Measurements from ENCODE around the gene CCR5AS.

Gene CCR5AS

GRCh38 chr3:46356276-46356675 lies 50.6 kb downstream of the CCR5AS start:
- Histone ChIP-seq H2BK12ac (ENCODE audit: insufficient read length, low read depth, low read length) (no peak overlapping the region), H4K5ac (ENCODE audit: insufficient read length, low read depth, low read length) (no peak overlapping the region), H4K91ac (ENCODE audit: insufficient read length, low read depth, low read length) (no peak overlapping the region), H2BK15ac (ENCODE audit: low read depth, low read length) (no peak overlapping the region), H3K14ac (ENCODE audit: insufficient read depth, low read length) (no peak overlapping the region), H2AFZ (ENCODE audit: low read length) (no peak overlapping the region), H3K56ac (ENCODE audit: insufficient read length, low read depth, low read length) (no peak overlapping the region), H3K9me3 (ENCODE audit: control insufficient read depth, low read depth, low read length) (no peaks in the 10 kb centered on the region), H2BK120ac (ENCODE audit: low read depth, low read length, poor library complexity, severe bottlenecking) (no peak overlapping the region), H2BK5ac (ENCODE audit: insufficient read length, low read length) (no peak overlapping the region), H4K20me1 (ENCODE audit: control insufficient read depth, insufficient read depth, insufficient read length) (no peaks in the 10 kb centered on the region), H3K18ac (ENCODE audit: insufficient read length, low read depth, low read length) (no peak overlapping the region), H3K4me1 (ENCODE audit: insufficient read depth, low read length) (0 out of 2 replicates have a peak, but pooled peaks cover under 1% of the 10 kb centered on the region), H2AK5ac (ENCODE audit: insufficient read length, low read length) (no peak overlapping the region), H3K79me2 (ENCODE audit: insufficient read depth, low read length) (no peaks in the 10 kb centered on the region), H4K8ac (replicated peaks; ENCODE audit: insufficient read length, low read depth, low read length) (no peak overlapping the region), H3K4me2 (ENCODE audit: insufficient read depth, insufficient read length, low read length) (no peak overlapping the region), H3K27me3 (ENCODE audit: insufficient read depth, low read length) (no peaks in the 10 kb centered on the region; the same call in 1 of the 2 replicates), H3K27ac (ENCODE audit: insufficient read length, low read depth, low read length) (no peak overlapping the region), H3K23ac (ENCODE audit: insufficient read length, low read depth, low read length) (no peak overlapping the region), H2BK20ac (ENCODE audit: low read depth, low read length, poor library complexity, severe bottlenecking) (no peak overlapping the region), H3K79me1 (ENCODE audit: insufficient read depth, low read depth, low read length, poor library complexity, severe bottlenecking) (no peaks in the 10 kb centered on the region), H3K4ac (ENCODE audit: low read depth, low read length) (no peak overlapping the region), H3K9ac (ENCODE audit: extremely low read depth, insufficient read length, low read length) (no peak overlapping the region), H3T11ph (ENCODE audit: low read length) (no peak overlapping the region), H3K23me2 (ENCODE audit: insufficient read length, low read depth, low read length, poor library complexity, severe bottlenecking) (no peaks in the 10 kb centered on the region)
- no CpG with 5 or more reads among the region's 3 CpGs for WGBS (ENCODE audit: extremely low coverage, insufficient read length, low lambda C conversion rate)
- H3K27me3 Mint-ChIP-seq (ENCODE audit: low read depth): peaks cover 25% of the 10 kb centered on the region
- peaks cover 4 to 5% of the 10 kb centered on the region in 2 experiments for H3K4me1 Mint-ChIP-seq
- no peaks in the 10 kb centered on the region for H3K9me3 Mint-ChIP-seq
- H3K4me3 Mint-ChIP-seq: no peak overlapping the region
- H3K27ac Mint-ChIP-seq: no peak overlapping the region
- no peak for DNase-seq
- H3K36me3 Mint-ChIP-seq (ENCODE audit: insufficient read depth in 1 of 3, low read depth in 3 of 3): no peaks in the 10 kb centered on the region
- no peak for TF ChIP-seq CTCF (conservative IDR thresholded peaks at IDR 0.05)
